Lower lobe of right lung (tissue), 2 donors: ENCODE measurements around the gene PAK1. TPM values are rescaled to one million over a fixed set of nuclear protein-coding genes. Genes with fewer than 3 reads are reported as not detected.

Experiments used
- ATAC-seq, 2 donors: fragments of 200-7000 bp; cut with Tn5 transposase; one replicate each; pipeline ENCODE4 v1.9.1; 2020 to 2022; ENCODE audit warnings: mild to moderate bottlenecking in 2 of 2, moderate library complexity in 2 of 2
- DNase-seq: peaks from one replicate; pipeline ENCODE4 v3.0.0-alpha.2; 2020
- H3K27ac ChIP-seq: fragments of 200-600 bp; one replicate; pipeline ENCODE4 v1.8.0; 2022
- H3K27me3 ChIP-seq: fragments of 200-600 bp; one replicate; pipeline ENCODE4 v1.8.0; 2022; ENCODE audit warnings: low read depth
- H3K36me3 ChIP-seq: fragments of 200-600 bp; one replicate; pipeline ENCODE4 v1.8.0; 2022; ENCODE audit warnings: mild to moderate bottlenecking
- H3K4me1 ChIP-seq: fragments of 200-600 bp; one replicate; pipeline ENCODE4 v1.8.0; 2022
- H3K4me3 ChIP-seq: fragments of 200-600 bp; one replicate; pipeline ENCODE4 v1.8.0; 2022; ENCODE audit warnings: mild to moderate bottlenecking
- H3K9me3 ChIP-seq: fragments of 200-600 bp; one replicate; pipeline ENCODE4 v1.8.0; 2022
- intact Hi-C: fragments of 100-400 bp; cut with DNase I; formaldehyde crosslinking; loops from one replicate; pipeline ENCODE4 v1.11.0; 2022
- total RNA-seq: library from RNA; stranded (reverse); fragmentation: NEBNext Ultra II Directional; extraction: Animal tissue kit (Norgen Biotek cat#: 25700); gene quantifications from one replicate; pipeline ENCODE4 v1.2.1, GENCODE V29; 2021
- TF ChIP-seq, protein P1 (sequence below): fragments of 200-600 bp; IDR thresholded peaks from one replicate; pipeline ENCODE4 v1.8.0; 2022; ENCODE audit warnings: antibody characterized with exemption, mild to moderate bottlenecking
- donor health status: DM: no; HTN: yes; CAD: no; lungs with severe emphysema.

The PAK1 gene
- total RNA-seq, 1 donor from 2014 or later: 40.6 TPM

DNA sequence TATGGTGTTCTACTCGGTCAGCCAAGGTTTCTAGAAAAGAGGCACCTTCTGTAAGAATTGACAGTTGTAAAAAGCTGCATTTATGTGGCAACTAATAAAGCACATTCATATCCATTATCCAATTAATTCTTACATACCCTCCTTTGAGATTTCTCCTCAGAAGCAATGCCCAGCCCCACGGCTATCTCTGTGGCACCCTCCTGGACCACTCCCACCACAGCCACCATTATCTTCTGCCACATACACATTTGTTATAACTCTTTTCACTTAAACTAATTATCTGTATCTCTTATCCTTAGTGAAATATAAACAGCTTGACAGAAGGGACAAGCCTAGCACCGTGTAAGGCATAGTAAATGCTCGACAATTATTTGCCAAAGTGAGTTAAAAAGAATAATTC is 48.5 kb downstream of the PAK1 start:
- Histone ChIP-seq H3K27me3 (no peaks in the 10 kb centered on the region), H3K27ac (no peak overlapping the region), H3K9me3 (no peaks in the 10 kb centered on the region), H3K4me3 (no peak overlapping the region), H3K36me3 (no peaks in the 10 kb centered on the region), H3K4me1 (no peaks in the 10 kb centered on the region)
- intact Hi-C loops: no loop called here
- ATAC-seq (no peak), DNase-seq (no peak)
- TF ChIP-seq, protein P1, sequence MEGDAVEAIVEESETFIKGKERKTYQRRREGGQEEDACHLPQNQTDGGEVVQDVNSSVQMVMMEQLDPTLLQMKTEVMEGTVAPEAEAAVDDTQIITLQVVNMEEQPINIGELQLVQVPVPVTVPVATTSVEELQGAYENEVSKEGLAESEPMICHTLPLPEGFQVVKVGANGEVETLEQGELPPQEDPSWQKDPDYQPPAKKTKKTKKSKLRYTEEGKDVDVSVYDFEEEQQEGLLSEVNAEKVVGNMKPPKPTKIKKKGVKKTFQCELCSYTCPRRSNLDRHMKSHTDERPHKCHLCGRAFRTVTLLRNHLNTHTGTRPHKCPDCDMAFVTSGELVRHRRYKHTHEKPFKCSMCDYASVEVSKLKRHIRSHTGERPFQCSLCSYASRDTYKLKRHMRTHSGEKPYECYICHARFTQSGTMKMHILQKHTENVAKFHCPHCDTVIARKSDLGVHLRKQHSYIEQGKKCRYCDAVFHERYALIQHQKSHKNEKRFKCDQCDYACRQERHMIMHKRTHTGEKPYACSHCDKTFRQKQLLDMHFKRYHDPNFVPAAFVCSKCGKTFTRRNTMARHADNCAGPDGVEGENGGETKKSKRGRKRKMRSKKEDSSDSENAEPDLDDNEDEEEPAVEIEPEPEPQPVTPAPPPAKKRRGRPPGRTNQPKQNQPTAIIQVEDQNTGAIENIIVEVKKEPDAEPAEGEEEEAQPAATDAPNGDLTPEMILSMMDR: no peak

DNA sequence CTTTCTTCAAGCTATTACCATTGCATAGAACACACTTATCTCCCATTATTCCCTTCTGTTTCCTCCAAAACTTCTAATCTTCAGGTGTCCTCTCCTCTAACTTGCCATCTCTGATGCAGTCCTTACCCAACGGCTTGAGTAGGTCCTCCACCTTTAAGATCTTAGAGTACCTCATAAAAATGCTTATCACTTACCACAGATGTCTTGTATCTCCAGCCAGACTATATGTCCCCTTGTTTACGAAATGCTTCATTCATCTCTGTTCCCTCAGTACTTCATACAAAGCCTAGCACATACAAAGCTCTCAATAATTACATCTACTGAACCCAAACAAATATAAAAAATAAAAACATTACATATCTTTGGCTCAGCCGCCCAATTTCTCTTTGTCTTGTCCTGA is 49.2 kb downstream of the PAK1 start:
- H3K27me3 ChIP-seq: no peaks in the 10 kb centered on the region
- H3K4me1 ChIP-seq: no peaks in the 10 kb centered on the region
- TF ChIP-seq, protein P1: no peak
- H3K4me3 ChIP-seq: no peak overlapping the region
- H3K36me3 ChIP-seq: no peaks in the 10 kb centered on the region
- no peak for DNase-seq
- no peak for ATAC-seq
- intact Hi-C loops: no loop called here
- no peaks in the 10 kb centered on the region for H3K9me3 ChIP-seq
- H3K27ac ChIP-seq: no peak overlapping the region

DNA sequence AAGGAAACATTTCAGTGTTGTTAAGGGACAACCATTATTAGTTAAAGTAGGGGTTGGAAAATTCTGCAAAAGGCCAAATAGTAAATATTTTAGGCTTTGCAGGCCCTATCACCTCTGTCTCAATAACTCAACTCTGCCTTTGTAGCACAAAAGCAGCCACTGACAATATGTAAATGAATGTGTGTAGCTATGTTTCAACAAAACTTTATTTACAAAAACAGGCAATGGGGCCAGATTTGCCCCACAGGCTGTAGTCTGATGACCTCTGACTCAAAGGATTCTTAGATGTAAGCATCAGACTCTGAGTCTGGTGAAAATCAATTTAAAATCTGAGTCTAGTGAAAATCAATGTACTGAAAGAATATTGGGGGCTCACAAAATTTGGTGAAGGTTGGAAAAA is 50.3 kb downstream of the PAK1 start:
- intact Hi-C loops: no loop called here
- TF ChIP-seq, protein P1: no peak
- no peak for ATAC-seq

DNA sequence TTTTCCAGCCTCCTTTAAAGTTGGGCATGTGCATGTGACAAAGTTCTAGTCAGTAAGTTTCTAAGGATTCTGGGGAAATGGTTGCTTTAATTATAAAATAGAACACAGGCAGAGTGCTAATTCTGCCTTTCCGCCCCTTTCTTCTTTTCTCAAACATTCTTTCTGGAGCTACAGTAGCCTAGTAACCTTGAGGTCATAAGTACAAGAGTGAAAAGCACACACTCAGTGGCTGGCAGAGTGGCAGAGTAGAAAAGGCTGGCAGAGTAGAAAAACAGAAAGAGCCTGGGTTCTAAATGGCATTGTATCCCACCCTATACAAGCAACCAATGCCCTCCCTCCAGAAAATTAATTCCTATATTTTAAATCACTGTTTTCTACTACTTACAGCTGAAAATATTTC is 51.2 kb downstream of the PAK1 start:
- H3K36me3 ChIP-seq: no peaks in the 10 kb centered on the region
- no peak for ATAC-seq
- H3K4me1 ChIP-seq: no peaks in the 10 kb centered on the region
- no peaks in the 10 kb centered on the region for H3K27me3 ChIP-seq
- DNase-seq: no peak
- no peak overlapping the region for H3K27ac ChIP-seq
- H3K4me3 ChIP-seq: no peak overlapping the region
- TF ChIP-seq, protein P1: no peak
- no peaks in the 10 kb centered on the region for H3K9me3 ChIP-seq
- intact Hi-C loops: no loop called here

More for the DNA sequence above, 50.3 kb downstream of the PAK1 start:
- H3K27me3 ChIP-seq: no peaks in the 10 kb centered on the region
- no peak for DNase-seq
- H3K9me3 ChIP-seq: no peaks in the 10 kb centered on the region
- no peaks in the 10 kb centered on the region for H3K36me3 ChIP-seq
- H3K27ac ChIP-seq: no peak overlapping the region
- H3K4me1 ChIP-seq: no peaks in the 10 kb centered on the region
- no peak overlapping the region for H3K4me3 ChIP-seq

DNA sequence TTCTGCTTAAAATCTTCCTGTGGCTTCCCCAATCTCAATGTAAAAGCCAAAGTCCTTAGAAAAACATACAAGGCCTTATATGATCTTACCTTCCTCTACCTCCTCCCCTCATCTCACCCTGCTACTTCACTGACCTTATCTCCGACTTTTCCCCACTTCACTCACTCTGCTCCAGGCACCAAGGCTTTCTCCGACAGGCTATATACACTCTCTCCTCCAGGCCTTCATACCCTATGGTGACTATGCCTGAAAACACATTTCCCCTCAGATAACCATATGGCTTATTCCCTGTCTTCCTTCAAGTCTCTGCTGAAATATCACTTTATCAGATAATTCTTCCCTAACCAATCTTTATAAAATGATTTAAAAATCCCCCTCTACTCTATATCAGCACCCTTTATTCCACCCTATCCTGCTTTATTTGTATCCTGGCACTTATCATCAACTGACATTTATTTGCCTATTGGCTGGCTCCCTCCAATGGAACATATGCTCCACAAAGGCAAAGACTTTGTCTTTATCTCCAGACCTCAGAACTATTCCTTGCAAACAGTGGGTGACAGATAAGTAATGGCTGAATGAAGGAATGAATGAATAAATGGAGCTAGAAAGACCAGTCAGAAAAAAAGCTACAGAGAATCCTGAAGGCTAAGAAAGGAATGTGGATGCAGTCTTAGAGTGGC is 52.7 kb downstream of the PAK1 start:
- Histone ChIP-seq H3K36me3 (no peaks in the 10 kb centered on the region), H3K27me3 (no peaks in the 10 kb centered on the region), H3K4me1 (no peaks in the 10 kb centered on the region), H3K27ac (no peak overlapping the region), H3K4me3 (no peak overlapping the region), H3K9me3 (no peaks in the 10 kb centered on the region)
- ATAC-seq (no peak), DNase-seq (no peak)
- intact Hi-C loops: no loop called here
- TF ChIP-seq, protein P1: no peak
